Right atrium auricular region (tissue), 2 donors: ENCODE measurements around the gene EPB41L4B. TPM values are rescaled to one million over a fixed set of nuclear protein-coding genes. Genes with fewer than 3 reads are reported as not detected.

Source experiments
- DNase-seq: peaks from one replicate; pipeline ENCODE4 v3.0.0-alpha.2; 2019; ENCODE audit warnings: low spot score
- H3K27ac ChIP-seq, 2 donors: fragments of 200-600 bp; sonication (generic); 1 replicate in 1 of 2; 2 replicates in 1 of 2; pipeline ENCODE4 v1.5.1; 2016 to 2019
- H3K27me3 ChIP-seq, 2 donors: fragments of 200-600 bp; sonication (generic); one replicate each; pipeline versions ENCODE4 v1.5.1 to v1.6.0; 2017 to 2019
- H3K36me3 ChIP-seq: fragments of 200-600 bp; sonication (generic); one replicate; pipeline ENCODE4 v1.5.1; 2016
- H3K4me1 ChIP-seq, 2 donors: fragments of 200-600 bp; sonication (generic); one replicate each; pipeline versions ENCODE4 v1.5.1 to v1.6.0; 2017 to 2019
- H3K4me3 ChIP-seq, 2 donors: fragments of 200-600 bp; sonication (generic); 1 replicate in 1 of 2; 2 replicates in 1 of 2; pipeline ENCODE4 v1.5.1; 2017 to 2019; ENCODE audit warnings: mild to moderate bottlenecking in 1 of 2, moderate library complexity in 1 of 2
- H3K9me3 ChIP-seq, 2 donors: fragments of 200-600 bp; sonication (generic); one replicate each; pipeline ENCODE4 v1.5.1; 2019
- CTCF ChIP-seq, 2 donors: fragments of 200-600 bp; sonication (generic); IDR thresholded peaks; one replicate each; pipeline ENCODE4 v1.5.1; 2019; ENCODE audit warnings: antibody characterized with exemption in 2 of 2
- total RNA-seq, 2 donors: library from RNA; depleted of rRNA; stranded (reverse); fragments of >200 nt; gene quantifications; one replicate each; pipeline ENCODE4 v1.1.0, GENCODE V29; 2016

The EPB41L4B gene
- total RNA-seq, 2 donors from 2014 or later: 15.3 to 30.4 TPM

GRCh38 chr9:109176963-109177362, 143.9 kb downstream of the EPB41L4B start:
- H3K27ac ChIP-seq: no peak overlapping the region
- H3K27me3 ChIP-seq: no peaks in the 10 kb centered on the region
- no peak for DNase-seq
- no peak overlapping the region for H3K4me3 ChIP-seq
- no peaks in the 10 kb centered on the region for H3K9me3 ChIP-seq
- H3K36me3 ChIP-seq: no peaks in the 10 kb centered on the region
- no peaks in the 10 kb centered on the region for H3K4me1 ChIP-seq
- no peak for TF ChIP-seq CTCF (IDR thresholded peaks at IDR 0.05)

- H3K9me3 ChIP-seq: no peaks in the 10 kb centered on the region
- no peak for TF ChIP-seq CTCF (IDR thresholded peaks at IDR 0.05)
- no peak overlapping the region for H3K27ac ChIP-seq
- H3K36me3 ChIP-seq: no peaks in the 10 kb centered on the region
- H3K4me3 ChIP-seq: no peak overlapping the region
- no peak for DNase-seq
- no peaks in the 10 kb centered on the region for H3K27me3 ChIP-seq
- H3K4me1 ChIP-seq: no peaks in the 10 kb centered on the region
These were observed 144.5 kb downstream of the EPB41L4B start for GRCh38 chr9:109176386-109176785.

GRCh38 chr9:109172935-109173334, 147.9 kb downstream of the EPB41L4B start:
- DNase-seq: no peak
- Histone ChIP-seq H3K27ac (no peak overlapping the region), H3K4me3 (no peak overlapping the region), H3K27me3 (no peaks in the 10 kb centered on the region), H3K36me3 (no peaks in the 10 kb centered on the region), H3K4me1 (no peaks in the 10 kb centered on the region), H3K9me3 (no peaks in the 10 kb centered on the region)
- TF ChIP-seq CTCF (IDR thresholded peaks at IDR 0.05): no peak

- no peaks in the 10 kb centered on the region for H3K4me1 ChIP-seq
- no peaks in the 10 kb centered on the region for H3K27me3 ChIP-seq
- H3K4me3 ChIP-seq: no peak overlapping the region
- TF ChIP-seq CTCF (IDR thresholded peaks at IDR 0.05): no peak
- no peak for DNase-seq
- no peaks in the 10 kb centered on the region for H3K9me3 ChIP-seq
- H3K36me3 ChIP-seq: no peaks in the 10 kb centered on the region
- no peak overlapping the region for H3K27ac ChIP-seq
These were observed 148.9 kb downstream of the EPB41L4B start for GRCh38 chr9:109171926-109172325.

GRCh38 chr9:109168170-109168569, 152.7 kb downstream of the EPB41L4B start:
- no peak for TF ChIP-seq CTCF (IDR thresholded peaks at IDR 0.05)
- Histone ChIP-seq H3K4me1 (no peaks in the 10 kb centered on the region), H3K27me3 (no peaks in the 10 kb centered on the region), H3K9me3 (no peaks in the 10 kb centered on the region), H3K4me3 (no peak overlapping the region), H3K36me3 (no peaks in the 10 kb centered on the region), H3K27ac (no peak overlapping the region)
- no peak for DNase-seq

GRCh38 chr9:109167716-109168115, 153.1 kb downstream of the EPB41L4B start:
- H3K4me3 ChIP-seq: no peak overlapping the region

More at GRCh38 chr9:109167716-109168115, 153.1 kb downstream of the EPB41L4B start:
- Histone ChIP-seq H3K27ac (no peak overlapping the region), H3K36me3 (no peaks in the 10 kb centered on the region), H3K4me1 (no peaks in the 10 kb centered on the region), H3K27me3 (no peaks in the 10 kb centered on the region), H3K9me3 (no peaks in the 10 kb centered on the region)
- TF ChIP-seq CTCF (IDR thresholded peaks at IDR 0.05): no peak
- DNase-seq: no peak
